ENCODE measurements around the gene ZNF341. TPM values are rescaled to one million over a fixed set of nuclear protein-coding genes. Genes with fewer than 3 reads are reported as not detected.

ZNF341 gene
- total and polyA plus RNA-seq, 9 of the 15 experiments (the other 6 are each of a cell fraction or from before 2014, with no cell fraction given): 0.08 to 2.6 (median 1.0) TPM

DNA sequence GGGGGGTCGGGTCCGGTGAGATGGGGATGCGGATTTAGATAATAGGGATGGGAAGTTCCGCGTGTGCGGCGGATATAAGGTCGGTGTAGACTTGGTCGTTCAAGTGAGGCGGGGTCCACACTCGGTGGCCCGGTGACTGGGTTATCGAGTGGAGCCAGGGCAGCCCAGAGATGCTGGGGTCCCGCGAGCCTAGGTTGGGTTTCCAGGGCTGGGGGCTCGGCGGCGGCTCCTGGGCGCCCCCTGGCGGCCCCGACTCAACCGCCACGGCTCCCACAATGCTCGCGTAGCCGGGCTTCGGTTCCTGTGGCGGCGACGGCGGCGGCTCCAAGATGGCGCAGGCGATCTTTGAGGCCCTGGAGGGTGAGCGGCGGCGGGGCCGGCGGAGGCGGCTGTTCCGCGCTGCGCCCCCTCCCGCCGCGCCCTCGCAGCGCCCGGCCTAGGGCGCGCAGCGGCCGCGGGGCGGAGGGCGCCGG, at the start of gene ZNF341 (continued):
- 0 out of 2 replicates have a peak, but pooled peaks have one; percentile 14 for TF ChIP-seq TOE1 (IDR thresholded peaks at IDR 0.05; ENCODE audit: borderline replicate concordance)
- TF ChIP-seq TOE1 (CRISPR knock-in tag; IDR thresholded peaks at IDR 0.05; ENCODE audit: borderline replicate concordance, low read depth): no peak
- no peak for TF ChIP-seq PRDM10 (IDR thresholded peaks at IDR 0.05; ENCODE audit: partially characterized antibody)
- TF ChIP-seq PHB2 (IDR thresholded peaks at IDR 0.05; ENCODE audit: low read depth): no peak
- TF ChIP-seq TAL1 (IDR thresholded peaks at IDR 0.05): no peak
- TF ChIP-seq ZBTB5 (IDR thresholded peaks at IDR 0.05): 0 out of 2 replicates have a peak, but pooled peaks have one; percentile 11
- no peak for TF ChIP-seq NRF1 (conservative IDR thresholded peaks at IDR 0.05 in 1 of 2, IDR thresholded peaks at IDR 0.05 in 1 of 2)
- TF ChIP-seq, protein P1, sequence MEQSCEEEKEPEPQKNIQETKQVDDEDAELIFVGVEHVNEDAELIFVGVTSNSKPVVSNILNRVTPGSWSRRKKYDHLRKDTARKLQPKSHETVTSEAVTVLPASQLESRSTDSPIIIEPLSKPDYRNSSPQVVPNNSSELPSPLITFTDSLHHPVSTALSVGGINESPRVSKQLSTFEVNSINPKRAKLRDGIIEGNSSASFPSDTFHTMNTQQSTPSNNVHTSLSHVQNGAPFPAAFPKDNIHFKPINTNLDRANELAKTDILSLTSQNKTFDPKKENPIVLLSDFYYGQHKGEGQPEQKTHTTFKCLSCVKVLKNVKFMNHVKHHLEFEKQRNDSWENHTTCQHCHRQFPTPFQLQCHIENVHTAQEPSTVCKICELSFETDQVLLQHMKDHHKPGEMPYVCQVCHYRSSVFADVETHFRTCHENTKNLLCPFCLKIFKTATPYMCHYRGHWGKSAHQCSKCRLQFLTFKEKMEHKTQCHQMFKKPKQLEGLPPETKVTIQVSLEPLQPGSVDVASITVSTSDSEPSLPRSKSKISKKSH (CRISPR knock-in tag; IDR thresholded peaks at IDR 0.05): no peak
- TF ChIP-seq HNRNPL (IDR thresholded peaks at IDR 0.05; ENCODE audit: low read depth, low read length): no peak
- TF ChIP-seq NCOA1 (IDR thresholded peaks at IDR 0.05; ENCODE audit: low read depth): no peak
- TF ChIP-seq ZNF24 (IDR thresholded peaks at IDR 0.05): peak; percentile 19; the same call in 1 of the 2 replicates
- no peak for TF ChIP-seq ZNF253 (CRISPR knock-in tag; conservative IDR thresholded peaks at IDR 0.05)
- no peak for TF ChIP-seq ZNF740 (CRISPR knock-in tag; IDR thresholded peaks at IDR 0.05)
- TF ChIP-seq ZNF740 (tag; IDR thresholded peaks at IDR 0.05): no peak
- no peak for TF ChIP-seq ZNF699 (CRISPR knock-in tag; IDR thresholded peaks at IDR 0.05; ENCODE audit: insufficient replicate concordance)

All from K562 (cell line).